Stomach smooth muscle (tissue), 2 donors: ENCODE measurements around the gene TLE4.

Experiments used
- H3K27ac ChIP-seq: one replicate; pipeline ENCODE4 v1.7.0; 2013; ENCODE audit warnings: mild to moderate bottlenecking, low read length, inconsistent platforms
- H3K27me3 ChIP-seq, 2 donors: one replicate each; pipeline ENCODE4 v1.7.0; 2013; ENCODE audit warnings: low read length in 2 of 2; ENCODE audit not compliant: insufficient read depth in 2 of 2, control insufficient read depth in 1 of 2
- H3K36me3 ChIP-seq, 2 donors: one replicate each; pipeline ENCODE4 v1.7.0; 2013; ENCODE audit warnings: low read length in 2 of 2; ENCODE audit not compliant: control insufficient read depth in 2 of 2, insufficient read depth in 2 of 2
- H3K4me1 ChIP-seq: one replicate; pipeline ENCODE4 v1.7.0; 2013; ENCODE audit warnings: low read length; ENCODE audit not compliant: control insufficient read depth, insufficient read depth
- H3K4me3 ChIP-seq, 2 donors: one replicate each; pipeline ENCODE4 v1.7.0; 2013; ENCODE audit warnings: low read length in 2 of 2
- H3K9ac ChIP-seq, 2 donors: one replicate each; pipeline ENCODE4 v1.7.0; 2013; ENCODE audit warnings: low read length in 2 of 2, mild to moderate bottlenecking in 1 of 2
- H3K9me3 ChIP-seq, 2 donors: one replicate each; pipeline ENCODE4 v1.7.0; 2013; ENCODE audit warnings: low read length in 2 of 2; ENCODE audit not compliant: control insufficient read depth in 2 of 2
- donor health status: healthy.
- donor health status: Pancreatic carcinoma.

The TLE4 gene

GRCh38 chr9:79617395-79617794, 45.6 kb downstream of the TLE4 start:
- no peaks in the 10 kb centered on the region for H3K9me3 ChIP-seq
- H3K9ac ChIP-seq = no peak overlapping the region
- H3K27me3 ChIP-seq = no peaks in the 10 kb centered on the region
- peak overlapping the region; percentile 18 for H3K27ac ChIP-seq
- no peaks in the 10 kb centered on the region for H3K36me3 ChIP-seq
- no peak overlapping the region for H3K4me3 ChIP-seq
- H3K4me1 ChIP-seq = peaks cover 21% of the 10 kb centered on the region

- Histone ChIP-seq H3K4me1 (peaks cover 21% of the 10 kb centered on the region), H3K36me3 (no peaks in the 10 kb centered on the region), H3K27me3 (no peaks in the 10 kb centered on the region), H3K4me3 (no peak overlapping the region), H3K9ac (no peak overlapping the region), H3K9me3 (no peaks in the 10 kb centered on the region), H3K27ac (no peak overlapping the region)
These were observed 48.2 kb downstream of the TLE4 start for GRCh38 chr9:79619930-79620329.

DNA sequence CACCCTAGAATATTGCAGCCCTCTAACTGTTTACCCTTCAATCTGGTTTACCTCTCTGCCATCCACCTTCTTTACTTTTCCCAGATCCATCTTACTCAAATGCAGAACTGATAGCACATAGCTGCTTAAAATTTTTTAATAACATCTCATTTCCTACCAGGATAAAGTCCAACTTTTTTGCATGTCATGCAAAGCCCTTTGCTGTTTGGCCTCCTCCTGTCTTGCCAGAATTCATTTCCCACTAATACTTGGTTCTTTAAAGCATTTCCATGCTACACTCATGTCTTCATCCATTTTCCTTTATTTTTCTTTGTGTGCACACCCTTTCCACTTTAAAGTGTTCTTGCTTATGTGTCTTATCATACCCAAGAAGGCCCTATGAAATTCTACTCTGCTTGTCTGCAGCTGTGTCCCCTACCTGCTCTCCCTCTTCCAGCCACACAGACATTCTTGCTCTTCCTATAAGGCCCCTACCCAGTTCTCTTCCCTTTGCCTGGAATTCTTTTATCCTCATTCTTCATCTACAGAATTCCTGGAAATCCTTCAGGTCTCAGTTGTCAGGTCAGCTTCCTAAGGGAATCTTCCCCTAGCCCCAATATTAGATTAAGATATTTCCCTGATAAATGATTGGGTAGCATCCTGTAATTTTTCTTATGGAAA, 50.3 kb downstream of the TLE4 start:
- H3K27ac ChIP-seq = no peak overlapping the region
- H3K9ac ChIP-seq = no peak overlapping the region
- no peak overlapping the region for H3K4me3 ChIP-seq

GRCh38 chr9:79623799-79624721, 52.3 kb downstream of the TLE4 start:
- Histone ChIP-seq H3K4me3 (no peak overlapping the region), H3K9me3 (no peaks in the 10 kb centered on the region), H3K27ac (no peak overlapping the region), H3K27me3 (no peaks in the 10 kb centered on the region), H3K4me1 (no peaks in the 10 kb centered on the region), H3K36me3 (no peaks in the 10 kb centered on the region), H3K9ac (no peak overlapping the region)

More for the DNA sequence above, 50.3 kb downstream of the TLE4 start:
- peaks cover 10% of the 10 kb centered on the region for H3K4me1 ChIP-seq
- no peaks in the 10 kb centered on the region for H3K36me3 ChIP-seq
- no peaks in the 10 kb centered on the region for H3K27me3 ChIP-seq
- H3K9me3 ChIP-seq = no peaks in the 10 kb centered on the region

- H3K9me3 ChIP-seq = no peaks in the 10 kb centered on the region
- H3K4me3 ChIP-seq = no peak overlapping the region
- no peak overlapping the region for H3K27ac ChIP-seq
- no peaks in the 10 kb centered on the region for H3K36me3 ChIP-seq
- no peaks in the 10 kb centered on the region for H3K4me1 ChIP-seq
- H3K9ac ChIP-seq = no peak overlapping the region
- no peaks in the 10 kb centered on the region for H3K27me3 ChIP-seq
These were observed 58.0 kb downstream of the TLE4 start for GRCh38 chr9:79629721-79630120.

GRCh38 chr9:79630521-79631403, 59.0 kb downstream of the TLE4 start:
- Histone ChIP-seq H3K9ac (no peak overlapping the region), H3K27me3 (no peaks in the 10 kb centered on the region), H3K9me3 (no peaks in the 10 kb centered on the region), H3K36me3 (no peaks in the 10 kb centered on the region), H3K27ac (no peak overlapping the region), H3K4me3 (no peak overlapping the region), H3K4me1 (no peaks in the 10 kb centered on the region)

DNA sequence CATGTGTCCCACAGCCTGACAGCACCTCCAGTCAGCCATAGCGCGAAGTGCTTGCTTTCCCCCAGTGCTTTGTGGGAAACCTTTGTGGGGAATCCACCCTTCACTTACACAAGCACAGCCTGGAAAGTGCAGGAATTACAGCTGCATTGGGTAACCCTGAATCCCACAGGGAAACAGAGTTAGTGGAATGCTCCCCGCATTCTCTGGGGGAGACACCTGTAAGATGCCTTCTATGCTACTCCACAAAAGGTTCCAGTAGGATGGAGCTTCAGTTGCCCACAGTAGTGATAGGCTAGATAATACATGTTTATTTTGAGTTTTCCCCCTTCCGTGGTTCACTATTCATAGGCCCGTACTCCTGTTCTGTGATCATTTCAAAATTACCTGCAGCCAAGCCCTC, 60.3 kb downstream of the TLE4 start:
- Histone ChIP-seq H3K4me3 (no peak overlapping the region), H3K9ac (no peak overlapping the region), H3K9me3 (no peaks in the 10 kb centered on the region), H3K4me1 (no peaks in the 10 kb centered on the region), H3K27me3 (no peaks in the 10 kb centered on the region), H3K27ac (no peak overlapping the region), H3K36me3 (peaks cover 0 to under 1% of the 10 kb centered on the region in 2 donors)

DNA sequence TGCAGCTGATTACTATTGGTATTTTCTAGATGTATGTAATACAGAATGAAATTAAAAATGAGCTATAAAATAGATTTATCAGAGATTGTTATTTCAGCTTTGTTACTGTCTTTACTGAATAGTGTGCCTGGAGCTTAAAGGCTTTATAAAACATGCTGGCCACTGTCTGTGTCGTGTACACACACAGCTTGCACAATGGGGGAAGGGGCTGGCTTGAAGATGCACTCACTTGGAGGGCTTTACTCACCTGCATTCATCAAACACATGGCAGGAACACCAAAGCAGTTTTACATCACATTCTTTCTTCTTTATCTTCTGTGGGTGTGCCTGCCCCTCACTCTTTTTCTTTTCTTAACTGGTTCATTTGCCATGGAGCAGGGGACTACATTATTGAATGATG, 60.9 kb downstream of the TLE4 start:
- H3K4me1 ChIP-seq = no peaks in the 10 kb centered on the region
- H3K36me3 ChIP-seq = peaks cover 0 to 5% of the 10 kb centered on the region in 2 donors
- no peak overlapping the region for H3K4me3 ChIP-seq
- no peak overlapping the region for H3K27ac ChIP-seq
- no peaks in the 10 kb centered on the region for H3K27me3 ChIP-seq
- H3K9ac ChIP-seq = no peak overlapping the region
- no peaks in the 10 kb centered on the region for H3K9me3 ChIP-seq

GRCh38 chr9:79633558-79633957, 61.8 kb downstream of the TLE4 start:
- no peak overlapping the region for H3K9ac ChIP-seq
- H3K27me3 ChIP-seq = no peaks in the 10 kb centered on the region
- H3K4me3 ChIP-seq = no peak overlapping the region
- peaks cover 0 to 5% of the 10 kb centered on the region in 2 donors for H3K36me3 ChIP-seq
- no peaks in the 10 kb centered on the region for H3K9me3 ChIP-seq
- no peak overlapping the region for H3K27ac ChIP-seq
- H3K4me1 ChIP-seq = no peaks in the 10 kb centered on the region

DNA sequence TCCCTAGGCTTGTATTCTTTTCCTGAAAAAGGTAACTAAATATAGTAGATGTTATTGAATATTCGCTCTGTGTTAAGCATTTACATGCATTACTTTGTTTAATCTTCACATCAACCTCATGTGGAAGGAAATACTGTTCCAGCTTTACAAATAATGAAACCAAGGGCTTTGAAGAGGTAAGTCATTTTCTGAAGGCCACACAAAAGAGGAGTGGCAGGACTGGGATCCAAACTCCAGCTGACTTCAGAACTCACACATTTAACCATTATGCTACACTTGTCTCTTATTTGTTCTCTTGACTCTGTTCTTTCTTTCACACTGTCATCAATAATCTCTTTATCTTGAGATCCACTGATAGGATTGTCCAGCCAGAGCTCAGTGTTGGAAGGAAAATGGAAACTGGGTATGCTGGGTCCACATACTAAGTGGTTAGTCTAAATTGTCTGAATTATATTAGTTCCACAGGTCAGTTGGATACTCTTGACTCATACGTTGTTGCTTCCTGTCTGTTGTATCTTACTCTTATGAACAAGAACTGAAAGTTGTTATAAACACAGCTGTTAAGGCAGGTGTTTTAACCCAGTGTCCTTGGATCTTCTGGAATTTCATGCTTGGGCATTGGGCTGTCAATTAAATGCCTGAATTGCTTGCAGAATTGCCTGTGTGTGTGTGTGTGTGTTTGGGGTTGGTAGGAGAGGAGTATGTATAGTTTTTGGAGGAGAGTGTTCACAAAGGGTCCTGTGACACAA, 65.6 kb downstream of the TLE4 start:
- no peak overlapping the region for H3K4me3 ChIP-seq
- no peak overlapping the region for H3K9ac ChIP-seq
- peaks cover 0 to 5% of the 10 kb centered on the region in 2 donors for H3K36me3 ChIP-seq
- H3K27ac ChIP-seq = no peak overlapping the region
- no peaks in the 10 kb centered on the region for H3K27me3 ChIP-seq
- H3K9me3 ChIP-seq = no peaks in the 10 kb centered on the region
- no peaks in the 10 kb centered on the region for H3K4me1 ChIP-seq
